Central memory CD8-positive, alpha-beta T cell (primary cell): Measurements from ENCODE around the gene PHLDB2.

Experiments
- ATAC-seq: fragments of 150-1000 bp; cut with Tn5 transposase; replicated peaks from 2 replicates; pipeline ENCODE4 v1.10.0; 2022; ENCODE audit warnings: mild to moderate bottlenecking, moderate FRiP score, moderate number of reproducible peaks; ENCODE audit not compliant: poor library complexity, severe bottlenecking; ENCODE audit errors: extremely low read depth
- DNase-seq, 2 donors: peaks; one replicate each; pipeline ENCODE4 v3.0.0; 2021; ENCODE audit warnings: low spot score in 2 of 2
- H3K27ac Mint-ChIP-seq: one replicate; pipeline ENCODE4 v1.8.0; 2022; ENCODE audit warnings: low read depth, mild to moderate bottlenecking, moderate library complexity, mixed read lengths
- H3K27me3 Mint-ChIP-seq: one replicate; pipeline ENCODE4 v1.8.0; 2022; ENCODE audit warnings: mixed read lengths
- H3K36me3 Mint-ChIP-seq: one replicate; pipeline ENCODE4 v1.8.0; 2022; ENCODE audit warnings: mild to moderate bottlenecking, moderate library complexity, mixed read lengths; ENCODE audit not compliant: insufficient read depth
- H3K4me1 Mint-ChIP-seq: one replicate; pipeline ENCODE4 v1.8.0; 2022; ENCODE audit warnings: mixed read lengths
- H3K4me3 Mint-ChIP-seq: one replicate; pipeline ENCODE4 v1.8.0; 2022; ENCODE audit warnings: mild to moderate bottlenecking, moderate library complexity, mixed read lengths
- H3K9me3 Mint-ChIP-seq: one replicate; pipeline ENCODE4 v1.8.0; 2022; ENCODE audit warnings: mixed read lengths

Gene PHLDB2

DNA sequence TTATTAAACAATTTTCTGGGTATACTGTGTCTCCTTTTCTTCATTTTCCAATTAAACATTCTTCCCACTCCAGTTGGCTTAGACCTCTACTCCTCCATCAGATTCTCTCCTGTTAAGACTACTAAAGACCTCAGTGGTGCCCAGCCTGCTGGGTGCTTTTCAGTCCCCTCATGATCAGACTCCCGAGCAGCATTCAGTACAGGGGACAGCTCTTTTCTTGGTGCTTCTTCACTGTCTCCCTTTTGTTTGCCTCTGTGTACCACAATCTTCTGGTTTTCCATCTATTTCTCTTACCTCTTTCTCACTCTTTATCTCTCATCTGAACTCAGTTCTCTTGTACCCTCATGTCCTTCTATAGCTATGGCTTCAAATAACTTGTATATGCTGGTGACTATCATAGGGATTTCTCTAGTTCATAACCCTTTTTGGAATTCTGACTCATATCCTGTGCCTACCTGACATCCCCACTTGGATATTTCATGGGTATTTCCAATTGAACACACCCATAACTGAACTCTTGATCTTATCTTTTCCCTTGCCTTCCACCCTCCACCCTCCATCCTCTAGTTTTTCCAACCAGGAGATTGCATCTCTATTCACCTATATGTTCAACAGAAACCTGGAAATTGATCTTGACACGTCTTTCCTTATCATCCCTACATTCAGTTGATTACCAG is 64.2 kb downstream of the PHLDB2 start:
- Mint-ChIP-seq H3K4me1 (no peaks in the 10 kb centered on the region), H3K36me3 (peaks cover 20% of the 10 kb centered on the region), H3K27ac (no peak overlapping the region), H3K4me3 (no peak overlapping the region), H3K27me3 (no peaks in the 10 kb centered on the region), H3K9me3 (no peaks in the 10 kb centered on the region)
- no peak for ATAC-seq
- DNase-seq = no peak

DNA sequence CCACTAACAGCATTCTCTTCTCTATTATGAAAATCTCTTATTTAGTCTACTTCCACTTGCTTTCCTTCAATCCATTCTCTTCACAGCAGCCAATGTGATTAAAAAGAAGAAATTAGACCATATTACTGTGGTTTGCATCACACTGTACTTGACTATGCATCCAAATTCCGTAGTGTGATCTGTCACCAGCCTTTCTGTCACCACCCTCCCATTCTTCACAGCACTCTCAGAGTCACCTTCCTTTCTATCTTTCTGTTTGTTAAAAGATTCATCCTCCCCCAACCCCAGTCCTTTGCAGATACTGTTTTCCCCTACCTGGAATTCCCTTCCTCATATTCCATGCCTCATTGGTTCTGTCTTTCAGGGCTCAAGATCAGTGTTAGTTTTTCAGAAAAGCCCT is 64.7 kb downstream of the PHLDB2 start:
- H3K36me3 Mint-ChIP-seq = peaks cover 18% of the 10 kb centered on the region
- ATAC-seq = no peak
- no peaks in the 10 kb centered on the region for H3K9me3 Mint-ChIP-seq
- H3K27me3 Mint-ChIP-seq = no peaks in the 10 kb centered on the region
- no peaks in the 10 kb centered on the region for H3K4me1 Mint-ChIP-seq
- H3K27ac Mint-ChIP-seq = no peak overlapping the region
- H3K4me3 Mint-ChIP-seq = no peak overlapping the region
- no peak for DNase-seq

DNA sequence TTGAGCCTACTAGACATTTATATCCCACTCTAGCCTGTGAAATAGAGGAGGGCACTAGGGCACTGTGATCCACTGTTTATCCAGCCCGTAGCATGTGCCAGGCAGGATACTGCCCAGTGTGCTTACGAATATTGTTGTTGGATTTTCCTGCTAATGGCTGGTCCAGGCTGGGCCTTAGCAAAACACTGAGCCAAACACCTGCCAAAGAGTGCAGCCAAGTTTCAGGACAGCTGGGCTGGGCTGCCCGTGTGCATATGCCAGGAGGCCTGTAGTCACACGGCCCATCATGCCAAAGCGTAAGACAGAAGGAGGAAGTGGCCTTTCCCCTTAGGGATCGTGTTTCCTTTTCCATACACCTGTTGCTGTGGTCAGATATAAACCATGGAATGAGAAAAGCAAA is 65.2 kb downstream of the PHLDB2 start:
- Mint-ChIP-seq H3K9me3 (no peaks in the 10 kb centered on the region), H3K4me1 (no peaks in the 10 kb centered on the region), H3K36me3 (peaks cover 15% of the 10 kb centered on the region), H3K4me3 (no peak overlapping the region), H3K27ac (no peak overlapping the region), H3K27me3 (no peaks in the 10 kb centered on the region)
- no peak for DNase-seq
- no peak for ATAC-seq

DNA sequence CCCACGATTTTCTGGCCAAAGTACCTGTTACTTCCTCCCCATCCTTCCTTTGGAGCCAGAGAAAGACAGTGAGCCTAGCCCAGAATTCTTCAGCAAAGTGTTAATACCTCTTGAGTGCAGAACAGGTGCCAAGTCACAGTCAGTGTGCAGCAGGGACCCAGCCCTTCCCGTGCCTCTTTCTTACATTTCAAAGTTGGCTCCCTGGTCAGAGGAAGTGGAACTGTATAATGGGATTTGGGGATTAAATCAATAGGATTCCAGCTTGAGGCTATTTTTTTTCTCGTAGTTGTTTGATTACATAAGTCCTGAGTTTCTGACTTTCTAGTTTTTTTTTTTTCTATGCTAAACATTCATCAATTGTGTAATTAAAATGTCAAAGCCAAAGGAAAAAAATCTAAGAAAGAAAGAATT is 67.2 kb downstream of the PHLDB2 start:
- DNase-seq (no peak), ATAC-seq (no peak)
- Mint-ChIP-seq H3K4me1 (no peaks in the 10 kb centered on the region), H3K4me3 (no peak overlapping the region), H3K27ac (no peak overlapping the region), H3K36me3 (peaks cover 5% of the 10 kb centered on the region), H3K9me3 (no peaks in the 10 kb centered on the region), H3K27me3 (no peaks in the 10 kb centered on the region)

DNA sequence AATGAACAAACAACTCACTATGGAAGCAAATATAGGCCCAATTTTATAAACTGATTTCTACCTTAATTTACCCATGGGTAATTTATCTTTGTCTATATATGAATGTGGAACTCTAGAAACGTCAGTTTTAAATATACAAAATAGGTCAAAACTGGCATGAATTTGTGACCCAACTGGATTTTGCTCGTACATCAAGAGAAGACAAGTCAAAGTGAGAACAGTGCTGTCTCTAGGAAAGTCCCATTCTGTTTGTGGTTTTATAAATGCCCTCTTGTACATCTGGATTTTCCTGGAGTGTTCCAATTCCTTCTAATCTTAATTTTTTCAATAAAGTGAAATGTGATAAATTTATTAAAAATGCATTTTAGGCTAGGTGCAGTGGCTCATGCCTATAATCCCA is 69.5 kb downstream of the PHLDB2 start:
- no peak for ATAC-seq
- Mint-ChIP-seq H3K27me3 (no peaks in the 10 kb centered on the region), H3K4me3 (no peak overlapping the region), H3K36me3 (no peaks in the 10 kb centered on the region), H3K9me3 (no peaks in the 10 kb centered on the region), H3K27ac (no peak overlapping the region), H3K4me1 (peaks cover 4% of the 10 kb centered on the region)
- DNase-seq = no peak

DNA sequence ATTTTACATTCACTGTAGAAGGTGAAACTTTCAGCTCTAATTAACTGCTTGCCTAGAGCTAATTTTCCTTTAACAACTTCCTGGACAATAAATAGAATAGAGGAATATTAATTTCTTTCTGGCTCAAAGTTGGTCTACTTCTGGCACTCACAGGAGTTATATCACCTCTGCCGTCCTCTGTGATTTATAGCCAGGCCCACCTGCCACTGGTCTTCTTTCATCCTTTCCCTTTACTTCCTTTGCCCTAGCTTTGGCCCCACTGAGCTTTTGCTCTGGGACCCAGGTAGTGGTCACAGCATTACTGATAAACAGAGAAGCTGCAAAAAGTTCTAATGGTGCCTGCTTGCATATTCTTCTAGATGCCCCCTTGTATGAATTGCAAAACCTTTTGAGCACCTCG is 70.4 kb downstream of the PHLDB2 start:
- Mint-ChIP-seq H3K4me1 (peaks cover 4% of the 10 kb centered on the region), H3K27me3 (no peaks in the 10 kb centered on the region), H3K36me3 (no peaks in the 10 kb centered on the region), H3K27ac (no peak overlapping the region), H3K4me3 (no peak overlapping the region), H3K9me3 (no peaks in the 10 kb centered on the region)
- no peak for ATAC-seq
- DNase-seq = no peak

DNA sequence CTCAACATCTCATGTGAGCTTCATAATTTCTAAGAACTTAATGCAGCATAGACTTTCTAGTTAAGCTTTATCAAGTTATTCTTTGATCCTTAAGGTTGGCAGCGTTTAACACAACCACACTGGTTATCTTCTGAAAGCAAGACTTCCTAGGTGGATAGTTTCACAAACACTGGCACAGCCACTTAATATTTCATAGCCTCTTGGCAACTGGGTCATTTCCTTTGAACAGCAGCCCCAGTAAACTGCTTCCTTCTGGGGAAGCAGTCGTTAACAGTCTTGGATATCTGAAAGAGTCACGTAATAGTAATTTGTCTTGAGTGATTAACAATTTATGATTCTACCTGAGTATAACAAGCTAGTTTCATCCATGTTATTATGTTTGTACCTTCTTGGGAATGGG is 73.9 kb downstream of the PHLDB2 start:
- Mint-ChIP-seq H3K4me3 (no peak overlapping the region), H3K36me3 (no peaks in the 10 kb centered on the region), H3K4me1 (peaks cover 4% of the 10 kb centered on the region), H3K9me3 (no peaks in the 10 kb centered on the region), H3K27me3 (no peaks in the 10 kb centered on the region), H3K27ac (no peak overlapping the region)
- no peak for ATAC-seq
- no peak for DNase-seq

DNA sequence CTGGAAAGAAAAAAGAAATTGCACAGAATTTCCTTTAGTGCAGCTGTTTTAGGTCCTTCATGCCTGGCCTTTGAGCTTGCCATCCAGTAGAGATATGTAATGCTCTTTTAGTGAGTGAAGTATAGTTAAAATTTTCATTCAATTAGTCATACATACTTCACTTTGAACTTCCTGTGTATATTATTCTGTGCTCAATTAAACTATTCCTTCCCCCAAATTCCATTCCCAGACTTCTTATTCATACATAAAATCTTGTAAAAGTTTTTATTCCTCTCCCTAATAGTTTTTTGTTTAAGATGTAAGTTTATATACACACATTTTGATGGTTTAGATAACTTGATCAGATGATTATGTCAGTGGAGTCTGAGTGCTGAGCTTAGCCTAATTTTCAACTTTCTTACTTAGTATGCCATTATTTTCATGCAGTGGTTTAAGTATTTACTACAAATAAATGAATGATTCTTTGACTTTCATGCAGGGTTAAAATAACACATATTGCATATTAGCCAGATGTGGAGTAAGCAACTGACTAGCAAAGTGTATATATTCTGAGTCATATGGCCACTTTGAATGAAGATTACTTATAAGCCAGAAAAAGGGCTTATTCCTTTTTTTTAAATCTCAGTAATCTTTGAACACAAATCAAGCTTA is 77.3 kb downstream of the PHLDB2 start:
- peaks cover 7% of the 10 kb centered on the region for H3K36me3 Mint-ChIP-seq
- DNase-seq (no peak), ATAC-seq (no peak)
- H3K4me3 Mint-ChIP-seq = no peak overlapping the region
- H3K27me3 Mint-ChIP-seq = no peaks in the 10 kb centered on the region
- H3K9me3 Mint-ChIP-seq = no peaks in the 10 kb centered on the region
- no peak overlapping the region for H3K27ac Mint-ChIP-seq
- H3K4me1 Mint-ChIP-seq = peaks cover 4% of the 10 kb centered on the region

DNA sequence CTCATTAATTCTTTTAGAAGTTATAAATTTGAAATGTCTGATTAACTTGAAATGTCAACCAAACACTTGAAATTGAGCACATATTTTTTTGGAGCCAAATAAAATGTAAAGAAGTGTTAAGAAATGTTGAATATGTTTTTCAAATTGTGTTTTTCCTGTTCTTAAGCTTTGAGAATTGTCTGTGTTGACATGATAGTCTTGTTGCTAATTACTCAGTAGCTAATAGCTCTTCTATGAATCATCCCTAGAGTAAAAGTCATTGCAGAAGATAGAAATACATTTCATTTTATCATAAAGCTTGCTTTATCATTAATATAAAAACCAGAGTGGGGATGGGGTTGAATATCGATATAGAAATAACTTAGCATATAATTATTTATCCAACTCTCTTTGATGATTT is 77.9 kb downstream of the PHLDB2 start:
- Mint-ChIP-seq H3K27me3 (no peaks in the 10 kb centered on the region), H3K4me1 (peaks cover 4% of the 10 kb centered on the region), H3K9me3 (no peaks in the 10 kb centered on the region), H3K4me3 (no peak overlapping the region), H3K27ac (no peak overlapping the region), H3K36me3 (peaks cover 10% of the 10 kb centered on the region)
- DNase-seq (no peak), ATAC-seq (no peak)

DNA sequence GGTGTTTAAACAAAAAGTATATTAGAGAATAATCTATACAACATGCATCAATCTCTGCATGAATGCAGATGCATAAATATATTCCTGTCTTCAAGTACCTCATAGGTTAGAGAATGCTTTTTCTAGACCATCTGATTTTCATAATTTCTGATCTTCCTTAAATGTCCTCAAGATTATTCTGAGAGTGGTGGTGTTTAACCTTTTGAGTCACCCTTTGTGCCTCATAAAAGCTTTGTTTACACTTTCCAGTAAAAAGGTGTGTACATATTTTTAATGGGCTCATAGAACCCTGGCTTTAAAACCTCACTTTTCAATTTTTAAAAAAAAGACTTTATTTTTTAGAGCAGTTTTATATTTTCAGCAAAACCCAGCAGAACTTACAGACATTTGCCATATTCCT is 78.8 kb downstream of the PHLDB2 start:
- DNase-seq = no peak
- peaks cover under 1% of the 10 kb centered on the region for H3K4me1 Mint-ChIP-seq
- ATAC-seq = no peak
- H3K4me3 Mint-ChIP-seq = no peak overlapping the region
- H3K27ac Mint-ChIP-seq = no peak overlapping the region
- H3K9me3 Mint-ChIP-seq = no peaks in the 10 kb centered on the region
- peaks cover 13% of the 10 kb centered on the region for H3K36me3 Mint-ChIP-seq
- H3K27me3 Mint-ChIP-seq = no peaks in the 10 kb centered on the region

DNA sequence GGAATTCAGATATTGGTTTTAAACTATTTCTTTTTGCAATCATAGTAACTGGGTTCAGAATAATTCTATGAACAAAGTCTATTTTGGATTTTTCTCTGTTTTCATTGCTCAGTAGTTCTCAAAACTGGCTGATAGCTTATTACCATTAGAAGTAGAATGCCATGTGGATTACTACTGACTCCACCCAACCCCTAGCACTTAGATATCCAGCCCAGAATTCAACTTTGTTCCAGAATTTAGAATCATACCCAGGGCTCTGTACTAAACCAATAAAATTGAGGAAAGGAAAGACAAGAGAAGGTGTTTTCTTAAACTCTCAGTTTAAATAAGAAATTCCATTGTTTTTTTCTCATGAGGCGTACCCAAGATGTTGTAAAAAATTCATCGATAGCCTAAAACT is 80.8 kb downstream of the PHLDB2 start:
- no peaks in the 10 kb centered on the region for H3K27me3 Mint-ChIP-seq
- no peak overlapping the region for H3K4me3 Mint-ChIP-seq

DNA sequence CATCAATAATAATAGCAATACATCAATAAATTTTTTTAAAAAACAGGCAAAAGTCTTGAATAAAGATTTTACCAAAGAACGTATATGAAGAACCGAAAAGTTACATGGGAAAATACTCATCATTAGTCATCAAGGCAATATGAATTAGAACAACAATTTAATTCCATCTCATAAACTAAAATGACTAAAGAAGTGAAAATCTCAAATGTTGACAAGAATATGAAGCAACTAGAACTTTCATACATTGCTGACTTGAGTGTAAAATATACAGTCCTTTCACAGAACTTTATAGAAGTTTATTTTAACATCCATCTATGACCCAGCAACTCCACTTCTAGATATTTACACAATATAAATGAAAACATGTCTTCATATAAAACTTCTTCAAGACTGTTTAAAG is 84.5 kb downstream of the PHLDB2 start:
- no peak overlapping the region for H3K27ac Mint-ChIP-seq
- H3K4me1 Mint-ChIP-seq = peaks cover 4% of the 10 kb centered on the region
- ATAC-seq (no peak), DNase-seq (no peak)
- H3K4me3 Mint-ChIP-seq = no peak overlapping the region
- peaks cover 14% of the 10 kb centered on the region for H3K36me3 Mint-ChIP-seq
- H3K9me3 Mint-ChIP-seq = no peaks in the 10 kb centered on the region
- H3K27me3 Mint-ChIP-seq = no peaks in the 10 kb centered on the region

More for the DNA sequence above, 80.8 kb downstream of the PHLDB2 start:
- ATAC-seq (no peak), DNase-seq (no peak)
- Mint-ChIP-seq H3K4me1 (no peaks in the 10 kb centered on the region), H3K9me3 (no peaks in the 10 kb centered on the region), H3K27ac (no peak overlapping the region), H3K36me3 (peaks cover 14% of the 10 kb centered on the region)

DNA sequence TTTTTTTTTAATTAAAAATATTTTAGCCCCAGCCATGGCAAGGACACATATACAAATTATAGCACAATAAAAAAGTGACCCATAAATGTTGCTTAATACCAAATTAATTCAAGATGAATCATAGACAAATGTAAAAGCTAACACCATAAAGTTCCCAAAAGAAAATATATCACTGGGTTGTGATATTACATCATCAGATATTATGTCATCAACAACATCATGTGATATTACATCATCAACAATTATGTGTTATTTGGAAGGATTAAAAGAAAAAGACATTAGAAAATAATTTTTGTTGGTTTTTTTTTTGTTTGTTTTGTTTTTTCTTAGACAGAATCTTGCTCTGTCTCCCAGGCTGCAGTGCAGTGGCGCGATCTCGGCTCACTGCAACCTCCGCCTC is 85.3 kb downstream of the PHLDB2 start:
- Mint-ChIP-seq H3K4me3 (no peak overlapping the region), H3K4me1 (peaks cover 4% of the 10 kb centered on the region), H3K36me3 (peaks cover 11% of the 10 kb centered on the region), H3K27me3 (no peaks in the 10 kb centered on the region), H3K9me3 (no peaks in the 10 kb centered on the region), H3K27ac (no peak overlapping the region)
- DNase-seq (no peak), ATAC-seq (no peak)
